ENCODE data around the gene C1R. TPM values are rescaled to one million over a fixed set of nuclear protein-coding genes. Genes with fewer than 3 reads are reported as not detected.
"Not testable (repeated sequence)": the region's sequence is repeated elsewhere in the genome, so short reads cannot be mapped to it uniquely, and the experiment has no call there.

The C1R gene
- total RNA-seq, 1 donor from 2014 or later: 96.9 TPM

DNA sequence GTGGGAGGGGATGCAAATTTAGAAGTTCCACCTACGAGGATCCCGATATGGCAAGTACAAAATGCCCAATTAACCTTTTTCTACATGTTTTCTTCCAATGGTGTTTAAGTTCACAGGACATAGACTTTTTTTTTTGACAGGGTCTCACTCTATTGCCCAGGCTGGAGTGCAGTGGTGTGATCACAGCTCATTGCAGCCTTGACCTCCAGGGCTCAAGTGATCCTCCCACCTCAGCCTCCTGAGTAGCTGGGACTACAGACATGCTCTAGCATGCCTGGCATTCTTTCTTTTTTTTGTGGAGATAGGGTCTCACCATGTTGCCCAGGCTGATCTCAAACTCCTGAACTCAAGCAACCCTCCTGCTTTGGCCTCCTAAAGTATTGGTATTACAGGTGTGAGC lies 36.5 kb downstream of the C1R start:
- intact Hi-C loops (cut with DNase I); DNase-seq (ENCODE audit: low spot score): not testable (repeated sequence)

DNA sequence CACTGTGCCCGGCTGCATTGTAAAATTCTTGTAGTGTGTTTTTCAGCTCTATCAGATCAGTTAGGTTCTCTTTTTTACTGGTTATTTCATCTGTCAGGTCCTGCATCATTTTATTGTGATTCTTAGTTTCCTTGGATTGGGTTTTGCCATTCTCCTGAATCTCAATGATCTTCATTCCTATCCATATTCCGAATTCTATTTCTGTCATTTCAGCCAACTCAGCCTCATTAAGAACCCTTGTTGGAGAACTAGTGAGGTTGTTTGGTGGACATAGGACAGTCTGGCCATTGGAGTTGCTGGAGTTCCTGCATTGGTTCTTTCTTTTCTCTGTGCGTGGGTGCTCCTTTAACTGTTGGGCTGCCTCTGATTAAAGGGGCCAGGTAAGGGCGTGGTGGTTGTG lies 37.3 kb downstream of the C1R start:
- DNase-seq (ENCODE audit: low spot score): no peak
- intact Hi-C loops (cut with DNase I): no loop called here

DNA sequence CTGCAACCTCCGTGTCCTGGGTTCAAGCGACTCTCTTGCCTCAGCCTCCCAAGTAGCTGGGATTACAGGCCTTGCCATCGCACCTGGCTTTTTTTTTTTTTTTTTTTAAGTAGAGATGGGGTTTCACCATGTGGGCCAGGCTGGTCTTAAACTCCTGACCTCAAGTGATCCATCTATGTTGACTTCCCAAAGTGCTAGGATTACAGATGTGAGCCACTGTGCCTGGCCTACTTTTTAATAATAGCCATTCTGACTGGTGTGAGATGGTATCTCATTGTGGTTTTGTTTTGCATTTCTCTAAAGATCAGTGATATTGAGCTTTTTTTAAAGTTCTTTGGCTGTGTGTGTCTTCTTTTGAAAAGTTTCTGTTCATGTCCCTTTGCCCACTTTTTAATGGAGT lies 42.3 kb downstream of the C1R start:
- intact Hi-C loops (cut with DNase I); DNase-seq (ENCODE audit: low spot score): not testable (repeated sequence)

DNA sequence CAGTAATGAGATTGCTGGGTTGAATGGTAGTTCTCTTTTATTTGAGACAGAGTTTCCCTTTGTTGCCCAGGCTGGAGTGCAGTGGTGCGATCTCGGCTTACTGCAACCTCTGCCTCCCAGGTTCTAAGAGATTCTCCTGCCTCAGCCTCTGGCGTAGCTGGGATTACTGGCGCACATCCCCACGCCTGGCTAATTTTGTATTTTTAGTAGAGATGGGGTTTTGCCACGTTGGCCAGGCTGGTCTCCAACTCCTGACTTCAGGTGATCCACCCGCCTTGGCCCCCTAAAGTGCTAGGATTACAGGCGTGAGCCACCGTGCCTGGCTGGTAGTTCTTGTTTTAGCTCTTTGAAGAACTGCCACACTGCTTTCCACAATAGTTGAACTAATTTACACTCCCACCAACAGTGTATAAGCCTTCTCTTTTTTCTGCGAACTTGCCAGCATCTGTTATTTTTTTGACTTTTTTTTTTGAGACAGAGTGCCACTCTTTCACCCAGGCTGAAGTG lies 42.7 kb downstream of the C1R start:
- intact Hi-C loops (cut with DNase I); DNase-seq (ENCODE audit: low spot score): not testable (repeated sequence)

DNA sequence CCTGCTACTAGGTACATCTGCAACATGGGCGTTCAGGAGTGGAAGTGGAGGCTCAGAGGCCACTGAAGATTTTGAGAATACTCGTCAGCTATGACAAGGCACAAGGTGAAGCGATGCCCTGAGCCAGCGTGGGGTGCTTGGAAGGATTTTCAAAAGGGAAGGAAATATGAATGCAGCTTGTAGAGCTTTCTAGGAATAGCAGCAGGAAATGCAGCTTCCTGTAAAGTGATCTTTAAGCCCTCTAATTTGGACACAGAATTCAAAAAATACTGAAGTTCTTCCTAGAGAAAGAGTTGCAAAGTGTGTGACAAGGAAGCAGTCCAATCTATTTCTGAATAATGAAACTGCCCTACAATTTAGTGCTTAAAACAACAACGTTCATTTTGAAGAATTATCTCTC lies 44.9 kb downstream of the C1R start:
- intact Hi-C loops (cut with DNase I): no loop called here
- no peak for DNase-seq (ENCODE audit: low spot score)

DNA sequence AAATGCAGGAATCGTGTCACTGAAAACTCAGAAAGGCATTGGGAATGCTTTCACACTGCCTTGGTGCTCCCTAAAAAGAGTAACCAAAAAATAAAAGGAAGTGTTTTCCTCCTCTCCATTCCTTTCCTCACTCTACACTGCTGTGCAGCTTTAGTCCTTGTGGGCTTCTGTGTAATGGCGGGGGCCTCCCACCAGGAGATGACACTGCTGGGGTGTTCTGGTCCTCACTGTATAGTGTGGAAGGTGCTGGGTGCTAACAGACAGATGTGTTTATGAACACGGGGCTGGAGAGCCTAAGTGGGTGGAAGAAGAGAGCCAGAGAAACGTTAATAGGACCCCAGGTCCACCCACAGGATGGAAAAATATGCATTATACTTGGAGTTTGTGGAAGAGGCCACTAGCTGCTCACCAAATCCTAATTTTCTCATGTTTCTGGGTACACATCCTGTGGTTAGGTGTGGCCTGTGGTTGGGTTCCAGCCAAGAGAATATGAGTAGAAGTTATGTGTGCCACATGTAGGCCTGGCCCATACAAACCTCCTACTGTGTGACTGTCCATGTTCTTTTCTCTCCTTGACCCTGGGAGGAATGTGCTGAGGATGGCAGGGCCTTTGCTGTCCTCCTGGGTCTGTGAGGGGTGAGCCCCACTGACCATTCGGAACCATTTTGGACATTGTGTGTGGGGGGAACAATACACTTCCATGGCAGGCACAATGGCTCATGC lies 45.7 kb downstream of the C1R start:
- DNase-seq (ENCODE audit: low spot score): no peak
- intact Hi-C loops (cut with DNase I): no loop called here

DNA sequence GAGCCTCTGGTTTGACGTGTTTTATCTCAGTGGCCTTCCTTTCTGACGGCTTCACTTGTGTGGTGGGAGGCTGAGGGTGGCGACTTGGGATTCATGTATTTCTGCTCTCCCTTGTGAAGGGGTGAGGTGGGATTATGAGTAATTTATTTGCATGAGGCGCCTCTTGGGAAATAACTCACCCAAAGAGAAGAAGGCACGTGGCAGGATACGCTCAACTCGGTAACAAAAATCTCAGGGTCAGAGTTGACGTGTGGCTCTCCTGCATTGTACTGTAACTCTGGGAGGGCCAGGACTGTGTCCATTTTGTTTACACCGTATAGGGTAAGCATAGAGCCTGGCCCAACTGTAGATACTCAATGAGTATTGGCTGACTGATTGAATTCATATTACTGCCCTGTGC lies 46.3 kb downstream of the C1R start:
- intact Hi-C loops (cut with DNase I): no loop called here
- DNase-seq (ENCODE audit: low spot score): no peak

DNA sequence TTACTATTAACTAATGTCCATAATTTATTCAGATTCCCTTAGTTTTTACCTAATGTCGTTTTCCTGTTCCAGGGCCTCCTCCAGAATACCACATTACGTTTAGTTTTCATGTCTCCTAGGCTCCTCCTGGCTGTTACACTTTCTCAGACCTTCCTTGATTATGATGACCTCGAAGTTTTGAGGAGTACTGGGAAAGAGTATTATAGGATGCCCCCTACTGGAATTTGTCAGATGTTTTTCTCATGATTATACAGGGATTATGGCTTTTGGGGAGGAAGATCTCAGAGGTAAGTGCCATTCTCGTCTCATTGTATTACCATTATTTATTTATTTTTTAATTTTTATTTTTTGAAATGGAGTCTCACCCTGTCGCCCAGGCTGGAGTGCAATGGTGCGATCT lies 49.4 kb downstream of the C1R start:
- intact Hi-C loops (cut with DNase I): loop anchor here (5.0 kb wide), 1 partner anchor 101 kb away; the partner anchor contains the start of genes C12orf57 and RNU7-1

DNA sequence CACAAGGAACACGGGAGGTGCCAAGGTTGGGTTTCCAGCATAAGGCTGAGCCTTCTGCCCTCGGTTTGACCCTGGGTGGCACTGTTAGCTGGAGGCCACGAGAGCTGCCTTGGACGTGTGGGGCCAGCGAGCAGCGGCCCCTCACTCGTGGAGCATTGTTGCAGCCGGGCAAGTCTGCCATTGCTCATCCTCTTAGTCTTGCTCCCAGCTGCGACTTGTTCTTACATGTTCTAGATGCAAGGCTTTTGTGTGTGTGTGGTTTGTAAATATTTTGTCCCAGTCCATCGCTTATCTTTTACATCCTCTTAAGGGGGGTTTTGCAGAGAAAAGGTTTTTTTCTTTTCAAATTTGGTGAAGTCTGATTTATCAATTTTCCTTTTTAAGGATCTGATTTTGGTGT lies 52.8 kb downstream of the C1R start:
- DNase-seq (ENCODE audit: low spot score): no peak
- intact Hi-C loops (cut with DNase I): no loop called here

More for the DNA sequence above, 49.4 kb downstream of the C1R start:
- no peak for DNase-seq (ENCODE audit: low spot score)

DNA sequence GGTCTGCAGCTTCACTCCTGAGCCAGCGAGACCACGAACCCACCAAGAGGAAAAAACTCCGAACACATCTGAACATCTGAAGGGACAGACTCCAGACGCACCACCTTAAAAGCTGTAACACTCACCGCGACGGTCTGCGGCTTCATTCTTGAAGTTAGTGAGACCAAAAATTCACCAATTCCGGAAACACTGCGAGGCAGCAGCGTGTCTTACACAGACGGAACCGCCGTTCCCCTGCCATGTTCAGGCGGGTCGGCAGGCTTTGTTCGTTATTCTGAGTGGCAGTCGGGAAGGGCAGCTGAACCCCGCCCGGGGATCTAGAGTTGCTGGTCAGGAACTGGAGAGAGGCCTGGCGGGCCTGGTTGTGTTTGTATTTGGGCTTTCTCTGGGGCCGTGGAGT lies 53.7 kb downstream of the C1R start:
- no peak for DNase-seq (ENCODE audit: low spot score)
- intact Hi-C loops (cut with DNase I): no loop called here

DNA sequence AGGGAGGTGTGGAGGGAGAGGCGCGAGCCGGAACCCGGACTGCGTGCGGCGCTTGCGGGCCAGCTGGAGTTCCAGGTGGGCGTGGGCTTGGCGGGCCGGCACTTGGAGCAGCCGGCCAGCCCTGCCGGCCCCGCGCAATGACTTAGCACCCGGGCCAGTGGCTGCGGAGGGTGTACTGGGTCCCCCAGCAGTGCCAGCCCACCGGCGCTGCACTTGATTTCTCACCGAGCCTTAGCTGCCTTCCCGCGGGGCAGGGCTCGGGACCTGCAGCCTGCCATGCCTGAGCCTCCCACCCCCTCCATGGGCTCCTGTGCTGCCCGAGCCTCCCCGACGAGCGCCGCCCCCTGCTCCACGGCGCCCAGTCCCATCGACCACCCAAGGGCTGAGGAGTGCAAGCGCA lies 54.8 kb downstream of the C1R start:
- DNase-seq (ENCODE audit: low spot score); intact Hi-C loops (cut with DNase I): not testable (repeated sequence)

DNA sequence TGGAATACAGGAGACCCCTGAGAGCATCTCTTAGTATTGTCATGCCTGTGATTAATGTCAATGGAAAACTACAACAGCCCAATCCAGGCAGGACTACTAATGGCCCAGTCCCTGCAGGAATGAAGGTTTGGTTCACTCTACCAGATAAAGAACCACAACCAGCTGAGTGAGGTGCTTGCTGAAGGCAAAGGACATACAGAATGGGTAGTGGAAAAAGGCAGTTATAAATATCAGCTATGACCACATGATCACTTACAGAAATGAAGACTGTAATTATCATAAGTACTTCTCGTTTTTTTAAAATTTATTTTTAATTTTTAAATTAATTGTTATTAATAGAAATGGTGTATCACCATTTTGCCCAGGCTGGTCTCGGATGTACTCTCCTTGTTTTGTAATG lies 56.8 kb downstream of the C1R start:
- no peak for DNase-seq (ENCODE audit: low spot score)
- intact Hi-C loops (cut with DNase I): no loop called here

DNA sequence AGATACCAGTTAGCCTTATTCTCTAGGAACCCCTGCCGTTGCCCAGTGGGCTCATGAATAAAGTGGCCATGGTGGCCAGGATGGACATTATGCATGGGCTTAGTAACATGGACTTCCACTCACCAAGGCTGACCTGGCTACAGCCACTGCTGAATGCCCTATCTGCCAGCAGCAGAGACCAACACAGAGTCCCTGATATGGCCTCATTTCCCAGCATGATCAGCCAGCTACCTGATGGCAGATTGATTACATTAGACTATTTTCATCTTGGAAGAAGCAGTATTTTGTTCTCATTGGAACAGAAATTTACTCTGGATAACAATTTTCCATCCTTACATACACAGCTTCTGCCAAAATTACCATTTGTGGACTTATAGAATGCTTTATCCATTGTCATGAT lies 57.8 kb downstream of the C1R start:
- no peak for DNase-seq (ENCODE audit: low spot score)
- intact Hi-C loops (cut with DNase I): no loop called here

DNA sequence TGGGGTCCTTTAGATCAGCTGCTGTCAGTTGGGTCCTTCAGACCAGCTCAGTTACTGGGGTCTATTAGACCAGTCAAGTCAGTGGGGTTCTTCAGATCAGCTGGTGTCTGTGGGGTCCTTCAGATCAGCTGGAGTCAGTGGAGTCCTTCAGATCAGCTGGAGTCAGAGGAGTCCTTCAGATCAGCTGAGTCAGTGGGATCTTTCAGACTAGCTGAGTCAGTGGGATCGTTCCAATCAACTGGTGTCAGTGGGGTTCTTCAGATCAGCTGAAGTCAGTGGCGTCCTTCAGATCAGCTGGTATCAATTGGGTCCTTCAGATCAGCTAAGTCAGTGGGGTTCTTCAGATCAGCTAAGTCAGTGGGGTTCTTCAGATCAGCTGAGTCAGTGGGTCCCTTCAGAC lies 59.3 kb downstream of the C1R start:
- intact Hi-C loops (cut with DNase I): no loop called here
- DNase-seq (ENCODE audit: low spot score): no peak

DNA sequence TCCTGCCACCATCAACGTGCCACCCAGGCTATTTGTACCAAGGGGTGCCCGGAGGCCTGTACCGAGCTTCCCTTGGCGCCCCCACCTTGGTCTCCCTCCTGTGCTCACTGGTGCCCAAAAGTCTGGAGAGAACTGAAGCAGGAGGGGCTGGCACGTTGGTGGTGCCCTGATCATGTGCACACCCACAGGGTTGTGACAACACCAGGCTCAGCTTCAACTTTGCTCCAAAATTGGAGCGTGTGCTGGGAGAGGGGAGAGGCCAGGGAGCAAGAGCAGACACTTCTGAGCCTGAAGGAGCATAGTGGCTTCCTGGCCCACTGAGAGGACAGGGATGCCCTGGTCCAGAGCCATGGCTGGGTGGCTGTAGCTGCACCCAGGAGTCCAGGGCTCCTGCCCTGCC lies 60.9 kb downstream of the C1R start:
- intact Hi-C loops (cut with DNase I): no loop called here
- no peak for DNase-seq (ENCODE audit: low spot score)

Other genes starting within 250 kb of the C1R start
- gene CDCA3, start 241.2 kb downstream of the C1R start, total RNA-seq: 0.65 TPM
- gene USP5, start 240.3 kb downstream of the C1R start, total RNA-seq: 83.5 TPM
- 657 TPM for gene TPI1, start 224.9 kb downstream of the C1R start, total RNA-seq
- 4.5 TPM for gene SPSB2, start 219.1 kb downstream of the C1R start, total RNA-seq
- 13.3 TPM for gene LRRC23, start 187.6 kb downstream of the C1R start, total RNA-seq
- 29.7 TPM for gene ENO2, start 177.9 kb downstream of the C1R start, total RNA-seq
- 76.9 TPM for gene ATN1, start 164.5 kb downstream of the C1R start, total RNA-seq
- gene RNU7-1, start 148.6 kb downstream of the C1R start, total RNA-seq: not detected
- 162 TPM for gene C12orf57, start 148.4 kb downstream of the C1R start, total RNA-seq
- gene PTPN6, start 141.1 kb downstream of the C1R start, total RNA-seq: 7.0 TPM
- gene PHB2, start 121.8 kb downstream of the C1R start, total RNA-seq: 125 TPM
- 32.7 TPM for gene EMG1, start 121.5 kb downstream of the C1R start, total RNA-seq
- 19.7 TPM for gene LPCAT3, start 74.0 kb downstream of the C1R start, total RNA-seq
- 69.0 TPM for gene C1S, start 31.7 kb downstream of the C1R start, total RNA-seq
- 10.5 TPM for gene C1RL, start 16.8 kb upstream of the C1R start, total RNA-seq
- gene RBP5, start 36.4 kb upstream of the C1R start, total RNA-seq: 0.62 TPM
- 5.7 TPM for gene CLSTN3, start 37.9 kb upstream of the C1R start, total RNA-seq
- gene PEX5, start 97.2 kb upstream of the C1R start, total RNA-seq: 30.3 TPM
- gene ACSM4, start 211.6 kb upstream of the C1R start, total RNA-seq: not detected